Skin of body (tissue), 2 donors: ENCODE data around the gene KLLN. TPM values are rescaled to one million over a fixed set of nuclear protein-coding genes. Genes with fewer than 3 reads are reported as not detected.

ENCODE experiments used
- small RNA-seq: library from RNA; depleted of rRNA; stranded (forward); fragments of <200 nt; gene quantifications from one replicate; pipeline ENCODE3, GENCODE V24; 2014; ENCODE audit warnings: low replicate concordance
- total RNA-seq: library from RNA; depleted of rRNA; stranded (reverse); fragments of >200 nt; gene quantifications from one replicate; pipeline ENCODE4 v1.2.3, GENCODE V29; 2014

The KLLN gene
- total RNA-seq, 1 donor from 2014 or later: 0.59 TPM

Small RNA genes within 50 kb of the gene (small RNA-seq; reads per million reads assigned to genes)
- not detected for gene RN7SL78P

Other genes with a start within 250 kb of the KLLN start
- 7.2 TPM for gene PAPSS2, start 203.7 kb downstream of the KLLN start, total RNA-seq
- 31.3 TPM for gene ATAD1, start 45.3 kb downstream of the KLLN start, total RNA-seq
- gene PTEN, start 92 bp upstream of the KLLN start, total RNA-seq: 194 TPM